ENCODE measurements around the gene CCDC57.

CCDC57 gene

DNA sequence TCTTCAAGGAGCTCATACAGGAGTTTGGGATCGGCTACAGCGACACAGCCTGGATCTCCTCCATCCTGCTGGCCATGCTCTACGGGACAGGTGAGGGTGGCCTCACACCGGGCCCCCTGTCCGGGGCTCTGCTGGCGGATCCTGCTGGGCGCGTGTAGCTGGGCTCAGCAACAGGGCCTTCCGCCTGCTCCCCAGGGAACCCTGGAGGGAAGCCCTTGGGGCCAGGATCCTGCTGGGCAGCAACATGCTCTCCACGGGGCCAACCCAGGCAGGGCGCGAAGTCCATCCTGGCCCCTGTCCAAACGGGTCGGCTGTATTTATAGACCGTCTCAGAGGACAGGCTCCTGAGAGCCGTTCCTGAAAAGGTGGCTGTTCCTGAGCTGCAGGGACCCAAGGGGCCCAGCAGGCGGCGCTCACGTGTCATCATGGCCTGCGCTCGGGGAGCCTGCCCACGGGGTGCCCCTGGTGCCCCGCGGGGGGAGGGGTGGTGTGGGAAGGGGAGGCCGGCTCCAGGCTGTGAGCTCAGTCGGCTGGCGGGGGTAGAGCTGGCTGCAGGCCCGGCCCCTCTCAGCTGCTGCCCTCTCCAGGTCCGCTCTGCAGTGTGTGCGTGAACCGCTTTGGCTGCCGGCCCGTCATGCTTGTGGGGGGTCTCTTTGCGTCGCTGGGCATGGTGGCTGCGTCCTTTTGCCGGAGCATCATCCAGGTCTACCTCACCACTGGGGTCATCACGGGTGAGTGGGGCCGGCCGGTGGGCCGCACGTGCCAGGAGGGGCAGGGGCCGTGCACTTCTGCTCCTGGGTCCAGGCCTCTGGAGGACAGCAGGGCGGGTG lies 23.7 kb upstream of the CCDC57 start:
- peak in 1 of 2 donors; percentile 61 for DNase-seq (ENCODE audit: low read depth in 1 of 2, low spot score in 1 of 2)

DNA sequence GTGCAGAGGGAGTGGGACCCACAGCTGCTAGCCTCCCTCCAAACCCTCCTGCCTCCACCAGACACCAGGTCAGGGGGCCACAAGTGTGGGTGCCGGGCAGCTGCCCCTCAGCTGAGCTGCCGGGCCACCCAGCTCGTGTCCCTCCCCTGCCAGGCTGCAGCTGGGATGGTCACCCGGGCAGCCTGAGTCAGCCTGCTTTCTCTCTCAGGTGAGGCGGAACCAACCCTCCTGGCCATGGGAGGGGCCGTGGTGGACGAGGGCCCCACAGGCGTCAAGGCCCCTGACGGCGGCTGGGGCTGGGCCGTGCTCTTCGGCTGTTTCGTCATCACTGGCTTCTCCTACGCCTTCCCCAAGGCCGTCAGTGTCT lies 23.1 kb upstream of the CCDC57 start:
- no peak for DNase-seq (ENCODE audit: low read depth in 1 of 2, low spot score in 1 of 2)

DNA sequence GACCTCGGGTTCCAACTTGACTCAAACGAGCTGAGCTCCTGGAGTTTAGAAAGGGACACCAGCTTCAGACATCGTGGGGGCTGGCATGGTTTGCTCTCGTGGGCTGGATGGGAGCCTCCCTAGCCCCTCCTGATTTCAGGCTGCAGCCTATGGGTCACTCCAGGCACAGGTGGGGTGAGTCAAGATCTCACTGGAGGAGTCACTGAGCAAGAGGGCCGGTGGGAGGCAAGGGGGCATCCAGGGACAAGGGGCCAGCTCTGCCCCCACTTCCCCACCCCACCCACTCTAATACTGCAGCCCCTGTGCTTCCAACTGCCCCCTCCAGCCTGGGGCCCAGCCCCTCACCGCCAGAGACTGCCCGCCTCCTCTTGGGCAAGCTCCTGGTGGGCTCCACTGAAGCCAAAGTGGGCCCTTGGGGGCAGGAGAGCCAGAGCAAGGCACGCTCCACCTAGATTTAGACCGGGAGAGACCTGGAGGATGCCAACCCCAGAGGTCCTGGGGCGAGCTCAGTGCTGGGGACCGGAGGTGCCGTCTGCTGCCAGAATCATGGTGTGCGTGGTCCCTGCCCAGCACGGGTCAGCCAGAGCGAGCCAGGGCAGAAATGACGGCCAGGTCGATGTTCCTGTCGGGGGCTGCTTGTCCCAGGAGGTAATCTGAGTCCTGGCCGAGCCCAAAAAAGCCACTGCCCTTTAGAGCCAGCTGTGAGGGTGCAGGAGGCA lies 22.6 kb upstream of the CCDC57 start:
- DNase-seq (ENCODE audit: low read depth in 1 of 2, low spot score in 1 of 2) = no peak

DNA sequence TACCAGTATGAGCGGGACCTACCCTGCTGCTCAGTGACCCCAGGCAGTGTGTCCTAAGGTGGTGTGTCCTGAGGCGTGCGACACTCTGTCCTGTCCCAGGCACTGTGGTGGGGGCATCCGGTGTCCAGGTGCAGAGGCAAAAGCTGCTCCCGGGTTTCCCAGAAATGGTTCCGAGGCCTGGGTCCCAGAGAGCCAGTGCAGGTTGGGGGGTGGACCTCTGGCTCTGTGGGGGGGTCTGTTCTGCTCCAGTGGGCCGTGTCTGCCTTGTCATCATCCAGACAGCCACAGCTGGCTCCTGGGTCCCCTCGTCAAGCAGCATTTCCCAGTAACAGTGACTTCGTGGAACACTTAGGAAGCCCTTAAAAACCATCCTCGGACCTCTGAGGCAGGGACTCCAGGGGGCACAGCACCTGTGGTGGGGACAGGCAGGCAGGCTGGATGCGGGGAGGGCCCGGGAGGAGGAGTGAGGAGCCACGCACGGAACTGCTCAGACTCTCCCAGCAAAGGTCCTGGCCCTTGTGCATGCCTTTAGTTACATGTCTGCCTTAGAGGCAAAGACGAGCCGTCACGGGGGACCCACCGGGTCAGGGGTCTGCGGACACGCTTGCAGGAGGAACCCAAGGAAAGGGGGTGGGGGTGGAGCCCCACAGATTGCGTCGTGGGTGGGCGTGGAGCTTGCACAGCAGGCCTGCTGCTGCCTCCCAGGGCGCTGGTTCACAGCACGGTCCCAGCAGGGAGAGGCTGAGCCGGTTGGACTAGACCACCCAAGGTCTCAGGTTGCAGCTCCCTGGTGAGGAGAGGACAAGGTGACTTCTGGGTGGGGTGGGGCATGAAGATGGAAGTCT lies 21.8 kb upstream of the CCDC57 start:
- DNase-seq (ENCODE audit: low read depth in 1 of 2, low spot score in 1 of 2) = no peak

DNA sequence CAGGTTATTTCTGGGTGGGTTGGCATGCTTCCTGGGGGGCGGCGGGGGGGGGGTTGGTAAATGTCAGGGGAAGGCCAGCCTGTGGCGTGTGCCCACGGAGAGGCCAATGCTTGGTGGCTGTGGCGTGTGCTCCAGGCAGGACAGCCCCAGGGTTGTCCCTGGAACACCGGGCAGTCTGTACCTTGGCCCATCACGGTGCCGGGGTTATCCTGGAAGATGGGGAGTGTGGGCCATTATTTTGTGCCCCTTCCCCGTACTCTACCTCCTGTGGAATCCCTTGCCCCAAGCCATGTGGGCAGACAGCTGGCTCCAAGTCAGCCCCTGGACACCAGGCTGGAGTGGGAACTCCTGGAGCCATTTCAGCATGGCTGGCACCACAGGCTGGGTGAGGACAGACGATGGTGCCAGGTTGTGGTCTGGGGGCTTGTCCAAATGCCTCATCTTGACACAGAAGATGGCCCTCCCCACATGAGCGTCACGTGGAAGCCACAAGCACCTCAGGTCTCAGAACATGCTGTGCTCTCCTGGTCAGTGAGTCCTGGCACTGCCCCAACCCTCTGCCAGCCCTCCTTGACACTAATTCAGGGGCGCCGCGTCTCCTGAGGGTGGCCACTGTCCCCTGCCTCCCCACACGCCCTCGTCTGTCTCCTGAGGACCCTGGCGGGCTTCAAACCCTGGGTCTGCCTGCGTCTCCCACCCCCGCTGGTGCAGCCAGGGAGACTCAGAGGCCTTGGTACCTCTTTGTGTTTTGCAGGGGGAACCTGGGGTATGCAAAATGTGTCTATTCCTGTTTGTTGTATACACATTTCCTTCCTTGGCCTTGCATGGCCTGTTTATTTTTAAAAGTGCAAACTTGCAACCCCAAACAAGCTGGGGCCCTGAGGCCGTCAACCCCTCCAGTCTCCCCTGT lies 20.5 kb upstream of the CCDC57 start:
- no peak for DNase-seq (ENCODE audit: low read depth in 1 of 2, low spot score in 1 of 2)

DNA sequence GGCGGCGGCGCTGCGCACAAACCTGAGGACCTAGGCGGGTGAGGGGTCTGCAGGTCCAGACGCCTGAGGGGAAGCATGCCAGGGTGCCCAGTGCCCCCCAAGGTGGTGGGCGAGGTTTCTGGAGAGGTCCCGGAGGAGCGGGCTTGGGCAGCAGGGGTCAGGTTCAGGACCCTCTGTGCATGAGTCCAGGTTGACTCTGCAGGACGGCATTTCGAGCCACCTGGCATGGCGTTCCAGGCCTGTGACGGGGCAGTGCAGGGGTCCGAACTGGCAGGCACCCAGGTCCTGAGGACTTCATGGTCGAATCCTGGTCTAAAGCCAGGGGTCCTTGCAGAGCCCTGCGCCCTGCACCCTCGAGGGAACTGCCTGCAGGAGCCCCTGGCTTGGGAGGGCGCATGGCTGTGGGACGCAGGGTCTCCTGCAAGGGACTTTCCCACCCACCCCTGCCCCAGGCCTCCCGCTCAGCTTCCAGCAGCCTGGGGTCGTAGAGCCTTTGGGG lies 19.7 kb upstream of the CCDC57 start:
- no peak for DNase-seq (ENCODE audit: low read depth in 1 of 2, low spot score in 1 of 2)

DNA sequence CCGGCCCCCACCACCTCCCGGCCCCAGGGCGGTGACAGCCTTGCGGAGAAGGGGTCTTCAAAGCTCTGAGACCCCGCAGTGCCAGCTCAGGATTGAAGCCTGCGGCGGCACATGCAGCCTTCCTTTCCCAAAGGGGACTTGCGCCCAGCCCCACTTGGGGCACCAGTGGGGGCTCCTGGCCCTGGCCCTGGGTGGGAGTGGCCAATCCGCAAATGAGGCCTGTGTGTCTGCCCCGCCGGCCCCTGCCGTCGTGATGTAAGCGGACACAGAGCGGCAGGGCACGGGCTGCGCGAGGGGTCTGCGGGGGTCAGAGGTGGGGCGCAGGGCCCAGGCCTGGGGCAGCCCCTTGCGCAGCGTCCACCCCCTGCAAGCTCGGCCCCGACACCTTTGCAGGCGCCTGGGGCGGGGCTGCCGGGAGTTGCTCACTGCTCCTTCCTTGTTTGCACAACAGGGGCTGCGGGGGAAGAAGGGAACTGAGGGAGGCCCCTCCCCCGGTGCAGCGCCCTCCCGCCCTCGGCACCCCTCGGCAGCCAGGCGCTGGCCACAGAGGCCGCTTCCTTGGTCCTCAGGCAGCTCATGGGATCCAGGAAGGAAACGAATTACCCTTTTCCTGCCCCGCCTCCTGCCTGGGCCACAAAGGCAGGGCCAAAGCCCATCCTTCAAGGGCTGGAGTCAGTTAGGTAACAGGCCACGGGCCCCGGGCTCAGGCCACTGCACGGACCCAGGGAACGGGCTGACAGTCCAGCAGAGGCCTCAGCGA lies 19.1 kb upstream of the CCDC57 start:
- no peak for DNase-seq (ENCODE audit: low read depth in 1 of 2, low spot score in 1 of 2)

DNA sequence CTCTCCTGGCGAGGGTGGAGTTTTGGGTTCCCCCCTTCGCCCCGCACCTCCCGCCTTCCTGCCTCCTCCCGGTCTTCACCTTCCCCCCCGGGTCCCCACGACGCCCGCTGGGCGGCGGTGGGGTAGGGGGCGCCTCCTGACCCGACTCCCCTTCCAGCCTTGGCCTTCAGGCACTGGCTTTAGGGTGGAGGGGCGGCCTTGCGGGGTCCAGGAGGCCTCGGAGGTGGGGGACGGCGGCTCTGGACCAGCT lies 18.6 kb upstream of the CCDC57 start:
- no peak for DNase-seq (ENCODE audit: low read depth in 1 of 2, low spot score in 1 of 2)

DNA sequence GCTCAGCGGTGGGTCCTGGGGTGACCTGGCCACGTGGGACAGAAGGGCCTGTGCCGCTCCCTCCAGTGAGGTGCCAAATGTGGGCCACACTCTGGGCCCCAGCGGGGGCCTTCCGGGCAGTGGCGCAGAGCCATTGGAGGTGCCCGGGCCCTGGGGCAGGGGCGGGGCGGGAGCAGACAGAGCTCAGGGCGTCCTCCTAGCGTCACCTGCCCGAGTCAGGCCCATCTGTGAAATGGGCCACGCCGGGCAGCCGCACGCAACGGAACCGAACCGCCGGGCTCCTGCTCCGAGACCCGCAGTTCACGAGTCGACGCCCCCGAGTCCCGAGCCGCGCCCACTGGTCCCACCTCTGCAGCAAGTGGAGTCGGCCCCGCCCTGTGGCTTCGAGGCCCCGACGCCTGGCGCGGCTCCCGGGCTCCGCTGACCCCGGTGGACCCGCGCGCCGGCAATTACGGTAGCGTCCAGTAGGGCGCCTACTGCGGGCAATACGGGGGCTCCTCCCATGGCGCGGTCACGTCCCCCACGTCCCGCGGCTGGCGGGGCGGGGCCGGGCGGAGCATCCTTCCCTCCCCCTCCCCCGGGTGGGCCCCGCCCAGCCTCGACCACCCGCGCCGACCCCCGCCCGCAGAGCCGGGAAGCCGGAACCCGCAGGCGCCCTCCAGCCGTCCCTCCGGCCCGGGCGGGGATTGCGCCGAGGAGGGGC lies 18.1 kb upstream of the CCDC57 start:
- no peak for DNase-seq (ENCODE audit: low read depth in 1 of 2, low spot score in 1 of 2)

DNA sequence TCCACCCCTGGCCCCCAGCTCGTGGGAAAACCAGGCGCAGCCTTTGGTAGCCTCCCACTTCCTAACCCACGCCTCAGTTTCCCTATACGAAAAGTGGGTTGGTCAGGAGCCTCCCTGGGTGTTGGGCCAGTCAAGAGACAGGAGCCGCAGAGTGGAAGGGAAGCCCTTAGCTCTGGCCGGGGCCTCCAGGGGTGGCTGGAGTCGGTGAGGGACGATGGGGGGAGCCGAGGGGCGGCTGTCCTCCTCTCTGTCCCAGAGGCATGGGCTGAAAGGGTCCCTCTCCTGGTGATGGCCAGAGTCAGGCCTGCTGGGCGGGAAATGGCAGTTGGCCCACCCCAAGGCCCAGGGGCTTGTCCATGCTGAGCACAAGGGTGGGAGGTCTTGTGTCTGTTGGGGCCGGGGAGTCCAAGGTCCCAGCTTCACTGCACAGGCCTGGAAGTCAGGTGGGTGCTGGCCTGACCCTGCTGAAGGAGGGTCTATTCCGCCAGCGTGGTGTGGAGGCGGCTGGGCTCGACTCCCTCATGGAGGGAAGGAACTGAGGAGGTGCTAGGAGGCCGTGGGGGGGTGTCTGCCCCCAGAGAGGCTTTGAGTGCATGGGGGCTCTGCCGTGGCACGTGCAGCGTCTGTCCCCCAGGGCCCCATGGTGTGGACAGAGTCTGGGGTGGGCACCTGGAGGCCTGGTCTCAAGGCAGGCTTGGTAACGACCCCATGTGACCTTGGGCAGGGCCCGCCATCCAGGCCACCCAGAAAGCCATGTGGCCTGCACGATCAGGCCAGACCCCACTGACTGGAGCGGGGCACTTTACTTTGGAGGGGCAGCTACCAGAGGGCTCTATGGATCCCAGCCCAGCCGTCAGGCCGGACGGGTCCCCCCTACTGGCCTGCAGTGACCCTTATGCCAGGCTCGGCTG lies 17.3 kb upstream of the CCDC57 start:
- DNase-seq (ENCODE audit: low read depth in 1 of 2, low spot score in 1 of 2) = no peak

DNA sequence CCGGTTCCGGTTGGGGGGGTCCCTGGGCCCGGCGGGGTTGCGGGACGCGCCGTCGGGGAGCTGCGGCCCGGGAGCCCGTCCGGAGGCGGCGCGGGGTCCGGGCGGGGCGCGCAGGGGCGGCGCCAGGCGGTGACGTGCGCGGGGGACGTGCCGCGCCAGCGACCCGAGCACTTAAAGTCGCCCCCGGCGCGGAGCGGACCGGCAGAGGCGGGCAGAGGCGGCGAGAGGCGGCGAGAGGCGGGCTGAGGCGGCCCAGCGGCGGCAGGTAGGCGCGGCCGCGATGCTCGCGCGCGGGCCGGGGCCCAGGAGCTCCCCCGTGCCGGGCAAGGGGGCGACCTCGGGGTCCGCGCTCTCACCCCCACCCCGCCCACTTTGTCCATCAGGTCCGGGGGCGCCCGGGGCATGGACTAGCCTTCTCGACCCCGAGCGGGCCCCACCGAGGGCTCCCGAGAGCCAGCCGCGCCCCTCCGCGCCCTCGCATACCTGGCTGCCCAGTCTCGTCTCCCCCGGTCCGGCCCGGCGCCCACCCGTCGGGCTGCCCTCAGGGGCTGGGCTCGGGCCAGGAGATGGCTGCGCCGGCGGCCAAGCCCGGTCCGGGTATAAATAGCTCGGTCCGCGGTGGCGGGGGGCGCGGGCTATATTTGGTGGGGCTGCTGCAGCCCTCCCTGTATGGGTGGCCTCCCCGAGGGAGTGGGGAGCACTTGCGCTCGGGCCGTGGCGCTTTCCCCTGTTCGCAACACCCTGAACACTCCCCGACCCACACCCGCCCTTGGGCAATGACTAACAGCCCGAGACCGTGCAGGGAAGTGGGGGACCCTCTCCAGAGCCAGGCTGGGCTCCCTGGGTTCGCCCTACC lies 16.4 kb upstream of the CCDC57 start, which contains the start of gene SLC16A3:
SLC16A3 (plus strand) TSS at position 201 of the 856 bp plus-strand sequence. CDS start 6,967 bp downstream, outside the sequence.
- DNase-seq (ENCODE audit: low read depth in 1 of 2, low spot score in 1 of 2) = peak in 1 of 2 donors; percentile 50

DNA sequence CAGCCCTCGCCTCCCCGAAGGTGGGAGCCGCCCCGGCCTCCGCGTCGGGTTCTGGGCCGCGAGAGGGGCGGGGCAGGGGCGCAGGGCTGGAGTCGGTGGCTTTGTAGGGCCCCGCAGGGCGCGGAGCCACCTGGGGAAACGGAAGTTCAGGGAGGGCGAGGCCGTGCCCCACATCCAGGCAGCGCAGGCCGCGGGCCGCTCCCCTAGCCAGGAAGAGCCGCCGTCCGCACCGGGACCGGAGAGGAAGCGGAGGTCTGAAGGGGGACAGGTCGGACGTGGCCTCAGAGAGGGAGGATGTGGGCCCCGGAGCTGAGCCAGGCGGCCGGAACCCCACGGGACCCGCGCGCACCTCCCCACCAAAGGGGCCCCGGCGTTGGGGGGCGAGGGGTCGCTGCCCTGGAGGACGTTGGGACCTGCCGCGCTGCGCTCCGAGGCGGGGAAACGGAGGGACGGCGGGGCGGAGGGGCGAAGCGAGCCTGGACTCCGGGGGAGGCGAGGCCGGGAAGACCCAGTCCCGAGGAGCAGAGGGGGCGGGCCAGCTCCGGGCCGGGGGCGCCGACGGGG lies 15.7 kb upstream of the CCDC57 start:
- no peak for DNase-seq (ENCODE audit: low read depth in 1 of 2, low spot score in 1 of 2)

DNA sequence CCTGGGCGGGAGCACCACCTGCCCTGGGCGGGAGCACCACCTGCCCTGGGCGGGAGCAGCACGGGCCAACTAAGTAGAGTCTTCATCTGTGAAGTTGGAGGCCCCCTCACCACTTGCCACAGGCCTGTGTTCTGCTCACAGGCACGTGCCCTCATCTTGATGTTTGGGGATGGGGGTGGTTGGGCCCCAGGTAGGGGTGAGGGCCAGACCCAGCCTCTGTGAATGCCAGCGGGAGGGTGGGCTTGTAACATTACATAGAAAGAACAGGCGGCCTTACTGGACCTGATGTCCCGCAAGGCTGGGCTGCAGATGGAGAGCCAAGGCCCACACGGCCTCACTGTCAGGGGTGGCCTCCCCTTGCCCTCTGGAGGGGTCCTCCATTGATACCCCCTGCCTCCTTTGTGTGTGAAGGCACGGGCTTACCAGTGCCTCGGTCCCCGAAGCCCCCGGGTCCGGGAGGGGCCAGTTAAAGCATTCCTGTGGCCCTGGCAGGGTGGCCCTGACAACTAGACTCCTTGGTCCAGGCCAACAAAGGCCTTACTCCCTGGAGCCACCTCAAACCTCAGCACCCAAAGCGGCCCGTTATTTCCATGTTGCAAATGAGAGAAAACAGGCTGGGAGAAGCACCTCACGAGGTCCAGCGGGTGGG lies 15.1 kb upstream of the CCDC57 start:
- no peak for DNase-seq (ENCODE audit: low read depth in 1 of 2, low spot score in 1 of 2)

DNA sequence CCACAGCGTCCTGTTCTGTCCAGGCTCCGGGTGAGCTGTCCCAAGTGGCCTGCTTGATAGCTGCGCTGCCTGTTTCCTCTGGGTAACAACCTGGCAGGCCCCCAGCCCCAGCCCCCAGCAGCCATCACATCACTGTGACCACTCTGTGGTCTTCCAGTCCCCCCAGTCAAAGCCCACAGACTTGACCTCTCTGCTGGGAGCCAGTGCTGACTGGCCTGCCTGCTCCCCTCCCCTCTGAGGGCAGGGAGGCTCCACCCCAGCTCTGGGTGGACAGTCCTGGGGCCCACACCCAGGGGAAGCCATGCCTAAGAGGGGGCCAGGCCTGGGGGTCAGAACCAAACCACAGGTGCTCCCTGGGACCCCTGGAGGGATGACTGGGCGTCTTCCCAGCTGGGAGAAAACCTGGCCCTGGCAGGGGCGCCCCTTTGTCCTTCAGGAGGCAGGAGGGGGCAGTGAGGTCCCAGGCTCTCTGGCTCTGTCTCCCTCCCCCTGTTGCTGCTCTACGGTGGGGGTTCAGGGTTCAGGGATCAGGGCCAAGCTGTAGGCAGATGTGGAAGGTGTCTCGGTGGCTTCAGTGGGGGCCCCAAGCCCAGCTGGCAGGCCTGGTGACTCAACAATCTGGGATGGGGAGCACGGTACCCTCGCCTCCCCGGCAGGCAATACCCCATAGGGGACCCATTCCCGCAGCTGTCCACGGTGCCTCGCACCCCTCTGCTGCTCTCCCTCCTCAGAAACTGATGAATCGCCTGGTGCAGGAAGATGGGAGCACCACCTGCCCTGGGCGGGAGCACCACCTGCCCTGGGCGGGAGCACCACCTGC lies 14.4 kb upstream of the CCDC57 start:
- no peak for DNase-seq (ENCODE audit: low read depth in 1 of 2, low spot score in 1 of 2)

DNA sequence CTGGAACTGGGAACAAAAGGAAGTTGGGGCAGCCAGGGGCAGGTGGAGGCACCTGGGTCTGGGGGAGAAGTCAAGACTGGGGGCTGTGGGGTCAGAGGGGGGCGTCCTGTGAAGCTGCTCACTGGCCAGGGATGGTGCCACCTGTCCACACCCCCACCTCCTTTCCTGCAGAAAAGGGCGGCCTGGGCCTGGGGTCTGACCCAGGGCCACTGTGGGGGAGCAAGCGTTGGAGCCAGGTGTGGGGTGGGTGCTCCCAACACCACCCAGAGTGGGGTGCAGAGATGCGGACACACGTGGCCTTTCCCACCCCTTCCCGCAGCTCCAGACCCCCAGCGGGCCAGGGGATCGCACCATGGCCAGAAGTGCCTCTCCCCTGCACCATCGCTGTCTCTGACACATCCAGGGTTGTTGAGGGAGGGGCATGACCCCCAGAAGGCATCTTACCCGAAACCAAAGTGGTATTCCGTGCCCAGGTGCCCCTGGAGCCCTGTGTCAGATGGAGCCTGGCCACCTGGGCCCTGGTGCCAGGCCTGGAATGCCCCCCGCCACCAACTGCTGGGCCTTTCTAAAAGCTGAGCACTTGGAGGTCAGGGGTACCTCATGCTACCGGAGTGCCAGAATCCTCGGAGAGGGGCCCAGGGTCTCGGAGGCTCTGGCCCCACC lies 13.6 kb upstream of the CCDC57 start:
- DNase-seq (ENCODE audit: low read depth in 1 of 2, low spot score in 1 of 2) = no peak
